ENCODE measurements around the gene COASY.

The COASY gene

GRCh38 chr17:42561897-42562387 lies at the start of gene COASY:
COASY (plus strand) TSS chr17:42562148; CDS start chr17:42562623, 475 bp downstream.
- peak; percentile 74 to 76 for ATAC-seq

- no peak for ATAC-seq
Observed at GRCh38 chr17:42512246-42512645, 49.7 kb upstream of the COASY start.

GRCh38 chr17:42512733-42513251 lies 49.2 kb upstream of the COASY start:
- ATAC-seq: no peak

GRCh38 chr17:42513686-42514085 lies 48.3 kb upstream of the COASY start:
- no peak for ATAC-seq

GRCh38 chr17:42514279-42514678 lies 47.7 kb upstream of the COASY start:
- no peak for ATAC-seq

GRCh38 chr17:42514867-42515266 lies 47.1 kb upstream of the COASY start:
- ATAC-seq: no peak

- peak; percentile 82 to 84 for ATAC-seq
Observed at GRCh38 chr17:42517516-42517915, 44.4 kb upstream of the COASY start.

GRCh38 chr17:42518046-42518754 lies 43.7 kb upstream of the COASY start:
- no peak for ATAC-seq

- ATAC-seq: no peak
Observed at GRCh38 chr17:42518755-42519545, 43.0 kb upstream of the COASY start.

GRCh38 chr17:42519546-42520491 lies 42.1 kb upstream of the COASY start:
- ATAC-seq: no peak

GRCh38 chr17:42520540-42520951 lies 41.4 kb upstream of the COASY start:
- no peak for ATAC-seq

- no peak for ATAC-seq
Observed at GRCh38 chr17:42521036-42521435, 40.9 kb upstream of the COASY start.

- no peak for ATAC-seq
Observed at GRCh38 chr17:42521666-42522262, 40.2 kb upstream of the COASY start.

GRCh38 chr17:42522263-42522790 lies 39.6 kb upstream of the COASY start:
- no peak for ATAC-seq

- ATAC-seq: no peak
Observed at GRCh38 chr17:42522798-42523278, 39.1 kb upstream of the COASY start.

GRCh38 chr17:42525221-42525620 lies 36.7 kb upstream of the COASY start:
- ATAC-seq: no peak

- ATAC-seq: no peak
Observed at GRCh38 chr17:42526031-42526444, 35.9 kb upstream of the COASY start.

- no peak for ATAC-seq
Observed at GRCh38 chr17:42527932-42528331, 34.0 kb upstream of the COASY start.

GRCh38 chr17:42529061-42529460 lies 32.9 kb upstream of the COASY start:
- no peak for ATAC-seq

GRCh38 chr17:42530952-42531454 lies 30.9 kb upstream of the COASY start:
- ATAC-seq: no peak
